Activated CD8-positive, alpha-beta T cell treated with anti-CD3 and anti-CD28 coated beads for 36 hours (primary cell): ENCODE data around the gene RIOX2. TPM values are rescaled to one million over a fixed set of nuclear protein-coding genes. Genes with fewer than 3 reads are reported as not detected.

ENCODE experiments used
- ATAC-seq: fragments of 200-7000 bp; cut with Tn5 transposase; one replicate; pipeline ENCODE4 v1.10.0; 2021; ENCODE audit warnings: mild to moderate bottlenecking, moderate library complexity
- CTCF ChIA-PET: fragments of 350-600 bp; sonication (Branson Sonifier 250); formaldehyde crosslinking; loops from one replicate; lab custom pipeline; 2021; ENCODE audit warnings: antibody characterized with exemption; lab: Charles Lee
- POLR2A ChIA-PET: fragments of 350-600 bp; sonication (Branson Sonifier 250); formaldehyde crosslinking; loops from one replicate; lab custom pipeline; 2021; ENCODE audit warnings: antibody characterized with exemption; lab: Charles Lee
- DNase-seq: peaks from one replicate; pipeline ENCODE4 v3.0.0-alpha.2; 2020
- H3K27ac Mint-ChIP-seq: one replicate; pipeline ENCODE4 v1.8.0; 2021; ENCODE audit warnings: mild to moderate bottlenecking, mixed read lengths
- H3K27me3 Mint-ChIP-seq: one replicate; pipeline ENCODE4 v1.8.0; 2021; ENCODE audit warnings: mixed read lengths
- H3K36me3 Mint-ChIP-seq: one replicate; pipeline ENCODE4 v1.8.0; 2021; ENCODE audit warnings: low read depth, mixed read lengths
- H3K4me1 Mint-ChIP-seq: one replicate; pipeline ENCODE4 v1.8.0; 2021; ENCODE audit warnings: low read depth, mixed read lengths
- H3K4me3 Mint-ChIP-seq: one replicate; pipeline ENCODE4 v1.8.0; 2021; ENCODE audit warnings: mild to moderate bottlenecking, moderate library complexity, mixed read lengths
- H3K9me3 Mint-ChIP-seq: one replicate; pipeline ENCODE4 v1.8.0; 2021; ENCODE audit warnings: mixed read lengths
- CTCF ChIP-seq: fragments of 200-600 bp; IDR thresholded peaks from one replicate; pipeline ENCODE4 v1.8.0; 2022; ENCODE audit warnings: antibody characterized with exemption, mild to moderate bottlenecking
- intact Hi-C: fragments of 100-400 bp; cut with micrococcal nuclease; formaldehyde crosslinking; loops from one replicate; pipeline ENCODE4 v1.10.0; 2022
- total RNA-seq, 2 experiments: library from RNA; stranded (reverse); gene quantifications; one replicate each; pipeline ENCODE4 v1.2.3, GENCODE V29; 2021

The RIOX2 gene
- total RNA-seq, 2 experiments from 2014 or later: 41.2 to 43.3 TPM

DNA sequence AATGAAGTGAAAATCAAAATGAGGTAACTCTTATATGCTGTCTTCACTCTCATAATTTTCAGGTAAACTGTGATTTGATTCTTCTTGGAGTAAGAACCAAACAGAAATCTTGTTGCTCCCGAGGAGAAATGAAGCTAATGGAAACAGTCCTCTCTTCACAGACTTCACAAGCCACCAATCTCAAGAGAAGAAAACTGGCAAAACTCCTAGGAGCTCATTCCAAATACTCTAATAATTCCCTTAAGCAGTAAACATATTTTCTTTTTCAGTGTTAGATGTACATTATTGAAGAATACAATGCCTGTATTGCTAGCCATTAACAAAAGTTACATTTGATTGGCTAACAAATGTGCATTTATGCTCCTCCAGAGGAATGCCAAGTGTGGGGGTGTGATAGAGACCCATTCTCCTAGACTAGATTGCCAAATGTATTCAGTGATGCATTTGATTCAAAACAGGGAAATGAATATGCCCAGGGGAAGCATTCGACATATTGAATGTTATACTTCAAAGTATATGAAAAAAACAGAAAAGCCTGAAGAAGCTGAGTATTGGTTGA, 11.8 kb upstream of the RIOX2 start:
- no peaks in the 10 kb centered on the region for H3K36me3 Mint-ChIP-seq
- intact Hi-C loops: no loop called here
- POLR2A ChIA-PET: no interaction called here

DNA sequence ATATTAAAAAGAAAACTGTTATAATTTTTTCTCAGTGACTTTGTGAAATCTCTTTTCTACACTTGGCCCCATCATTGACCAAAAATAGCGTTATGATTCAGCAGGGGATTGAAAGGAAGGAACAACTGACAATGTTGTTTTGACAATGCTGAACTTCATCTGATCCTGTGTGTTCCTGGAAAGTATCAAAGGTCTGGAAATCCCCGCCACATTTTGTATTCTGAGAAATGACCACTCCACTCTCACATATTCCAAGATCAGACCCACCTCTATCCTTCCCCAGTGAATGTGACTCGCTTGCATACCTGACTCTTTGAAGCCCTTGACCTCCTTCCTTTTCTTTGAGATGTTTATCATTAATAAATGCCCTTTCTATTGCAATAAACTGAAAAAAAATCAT, 9.7 kb upstream of the RIOX2 start:
- Mint-ChIP-seq H3K4me3 (peak overlapping the region; percentile 12), H3K36me3 (no peaks in the 10 kb centered on the region), H3K27me3 (peaks cover 9% of the 10 kb centered on the region), H3K4me1 (peaks cover 20% of the 10 kb centered on the region), H3K9me3 (no peaks in the 10 kb centered on the region), H3K27ac (peak overlapping the region; percentile 67)
- POLR2A ChIA-PET: no interaction called here
- CTCF ChIA-PET: interaction anchor here (0.9 kb wide), 1 partner anchor 11 kb away, joined by 3 read pairs; no protein-coding TSS in a partner anchor
- no peak for TF ChIP-seq CTCF
- DNase-seq: peak; percentile 60
- intact Hi-C loops: no loop called here
- peak; percentile 82 for ATAC-seq

More for the DNA sequence above, 11.8 kb upstream of the RIOX2 start:
- no peak for DNase-seq
- Mint-ChIP-seq H3K27ac (no peak overlapping the region), H3K9me3 (peaks cover 1% of the 10 kb centered on the region), H3K4me3 (no peak overlapping the region), H3K27me3 (peaks cover 9% of the 10 kb centered on the region), H3K4me1 (peaks cover 20% of the 10 kb centered on the region)
- ATAC-seq: no peak
- no peak for TF ChIP-seq CTCF
- CTCF ChIA-PET: interaction anchor here (1.4 to 2.3 kb wide), 4 partner anchors 9 to 39 kb away, joined by 3 to 7 read pairs (median 5); no protein-coding TSS in a partner anchor

DNA sequence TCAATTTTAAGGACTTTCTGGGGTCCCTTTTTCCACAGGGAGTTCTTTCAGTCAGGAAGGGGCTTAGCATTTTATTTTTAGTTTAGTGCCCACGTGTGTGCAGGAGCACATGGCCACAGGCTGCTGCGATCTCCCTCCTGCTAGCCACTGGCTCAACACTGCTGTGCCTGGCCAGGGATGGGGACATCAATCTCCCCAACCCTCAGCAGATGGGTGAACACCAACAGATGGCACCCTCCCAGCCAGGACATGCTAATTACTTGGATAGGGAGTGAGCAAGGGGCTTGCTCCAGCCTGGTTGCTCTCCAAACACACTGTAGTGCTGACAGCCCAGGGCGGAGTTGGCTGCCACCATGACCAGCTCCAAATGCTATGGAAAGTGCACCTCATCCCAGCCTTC, 7.4 kb upstream of the RIOX2 start:
- Mint-ChIP-seq H3K4me3 (no peak overlapping the region), H3K4me1 (peaks cover 23% of the 10 kb centered on the region), H3K36me3 (no peaks in the 10 kb centered on the region), H3K9me3 (no peaks in the 10 kb centered on the region), H3K27me3 (peaks cover 4% of the 10 kb centered on the region), H3K27ac (no peak overlapping the region)
- ChIA-PET POLR2A (no interaction called here), CTCF (no interaction called here)
- no peak for TF ChIP-seq CTCF
- intact Hi-C loops: no loop called here
- DNase-seq: no peak
- ATAC-seq: no peak

DNA sequence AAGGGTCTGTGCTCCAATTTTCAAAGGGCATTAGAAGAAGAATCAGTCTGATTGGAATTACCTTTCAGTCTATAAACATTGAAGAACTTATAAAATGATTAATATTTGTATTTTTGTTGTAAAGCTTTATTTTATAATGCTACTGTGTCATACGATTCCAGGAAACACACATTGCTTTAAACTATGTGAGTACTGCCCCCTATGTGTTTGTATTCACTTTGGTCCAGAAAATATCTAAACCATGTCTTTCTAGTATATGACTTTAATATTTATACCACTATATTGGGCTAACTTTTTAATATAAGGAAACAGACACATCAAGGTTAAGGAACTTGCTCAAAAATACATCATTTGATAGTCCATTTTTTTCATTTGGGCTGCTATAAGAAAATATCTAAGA, 3.2 kb upstream of the RIOX2 start:
- TF ChIP-seq CTCF: peak; percentile 34
- peaks cover 8% of the 10 kb centered on the region for H3K36me3 Mint-ChIP-seq
- intact Hi-C loops: no loop called here
- no peaks in the 10 kb centered on the region for H3K9me3 Mint-ChIP-seq
- H3K27ac Mint-ChIP-seq: no peak overlapping the region
- DNase-seq: no peak
- H3K4me3 Mint-ChIP-seq: no peak overlapping the region
- ChIA-PET CTCF (interaction anchor here (1.1 to 1.6 kb wide), 4 partner anchors 8 to 154 kb away, joined by 3 to 7 read pairs (median 5); partner anchors contain the start of gene CRYBG3), POLR2A (no interaction called here)
- H3K27me3 Mint-ChIP-seq: no peaks in the 10 kb centered on the region
- peaks cover 21% of the 10 kb centered on the region for H3K4me1 Mint-ChIP-seq
- ATAC-seq: no peak

GRCh38 chr3:97974996-97975395, 2.8 kb upstream of the RIOX2 start:
- DNase-seq (no peak), ATAC-seq (no peak)
- no peak for TF ChIP-seq CTCF
- intact Hi-C loops: loop anchor here (5.0 kb wide), 1 partner anchor 47 kb away; no protein-coding TSS in a partner anchor
- Mint-ChIP-seq H3K4me3 (no peak overlapping the region), H3K4me1 (peaks cover 25% of the 10 kb centered on the region), H3K27ac (no peak overlapping the region), H3K9me3 (no peaks in the 10 kb centered on the region), H3K27me3 (no peaks in the 10 kb centered on the region), H3K36me3 (peaks cover 8% of the 10 kb centered on the region)
- ChIA-PET POLR2A (no interaction called here), CTCF (interaction anchor here (0.7 to 1.6 kb wide), 5 partner anchors 9 to 154 kb away, joined by 3 to 7 read pairs (median 5); partner anchors contain the start of gene CRYBG3)
